HepG2 (cell line): ENCODE results near the gene PIK3R1. TPM values are rescaled to one million over a fixed set of nuclear protein-coding genes. Genes with fewer than 3 reads are reported as not detected.
A peak's percentile ranks its signal among the peaks of the same experiment; 100 is the strongest.

Experiments
- ATAC-seq: fragments of 200-7000 bp; cut with Tn5 transposase; 3 replicates; pipeline ENCODE4 v1.9.1; 2020; ENCODE audit warnings: mild to moderate bottlenecking, moderate library complexity
- BruUV-seq: library from RNA; stranded (reverse); fragments of 400-500 nt; replicated peaks from 2 replicates; lab custom pipeline; 2021; lab: Mats Ljungman, UMichigan
- CTCF ChIA-PET: fragments of 300-600 bp; formaldehyde crosslinking; extraction: SDS; loops from one replicate; lab custom pipeline; 2021; ENCODE audit warnings: low total read pairs, inconsistent platforms, low intra/inter-chr PET ratio; lab: Yijun Ruan, JAX
- POLR2A ChIA-PET: fragments of 350-600 bp; sonication (Branson Sonifier 250); formaldehyde crosslinking; loops from one replicate; lab custom pipeline; 2020; ENCODE audit warnings: antibody characterized with exemption, inconsistent platforms; lab: Yijun Ruan, JAX
- DNase-seq: peaks from one replicate; pipeline ENCODE4 v3.0.0-alpha.2; 2015; ENCODE audit warnings: low spot score
- FAIRE-seq: peaks from 3 replicates; lab custom pipeline; 2011; peaks lifted over from hg19 to GRCh38; lab: Jason Lieb, UNC
- H2AFZ ChIP-seq: one replicate; pipeline ENCODE4 v1.6.1; 2011; ENCODE audit warnings: low read length, inconsistent platforms
- H3K27ac ChIP-seq: fragments of 300-600 bp; 3 replicates; pipeline ENCODE4 v1.8.0; 2011; ENCODE audit warnings: mixed run types, mild to moderate bottlenecking, mixed read lengths, low read length, inconsistent platforms; ENCODE audit not compliant: insufficient read depth; ENCODE audit errors: extremely low read length
- H3K27me3 ChIP-seq, 2 experiments: fragments of 200-600 bp in 1 of 2; 2 replicates in 1 of 2; 3 replicates in 1 of 2; pipeline versions ENCODE4 v1.6.0 to v1.8.0; 2011; ENCODE audit warnings: low read length in 2 of 2, mild to moderate bottlenecking in 2 of 2, moderate library complexity in 2 of 2, inconsistent platforms in 1 of 2; ENCODE audit not compliant: insufficient read depth in 2 of 2, control insufficient read depth in 1 of 2
- H3K36me3 ChIP-seq, 2 experiments: fragments of 200-600 bp in 1 of 2; replicated peaks in 1 of 2; 2 replicates in 1 of 2; 3 replicates in 1 of 2; pipeline versions ENCODE4 v1.5.1 to v1.8.0; 2011; ENCODE audit warnings: low read length in 2 of 2, inconsistent platforms in 1 of 2; ENCODE audit not compliant: insufficient read depth in 2 of 2, control insufficient read depth in 1 of 2
- H3K4me1 ChIP-seq: 2 replicates; pipeline ENCODE4 v1.5.1; 2012; ENCODE audit warnings: low read length, inconsistent platforms; ENCODE audit not compliant: insufficient read depth
- H3K4me2 ChIP-seq: 2 replicates; pipeline ENCODE4 v1.6.0; 2011; ENCODE audit warnings: low read depth, low read length, inconsistent platforms
- H3K4me3 ChIP-seq, 3 experiments: fragments of 200-600 bp in 1 of 3; sonication (generic), shearing (Covaris generic) in 1 of 3; replicated peaks in 1 of 3; 2 replicates each; pipeline ENCODE4 v1.5.1; 2011 to 2016; ENCODE audit warnings: low read length in 3 of 3, inconsistent platforms in 2 of 3, low read depth in 2 of 3, mild to moderate bottlenecking in 2 of 3, control low read depth in 1 of 3, mixed read lengths in 1 of 3; ENCODE audit not compliant: insufficient read depth in 1 of 3
- H3K79me2 ChIP-seq: one replicate; pipeline ENCODE4 v1.6.1; 2011; ENCODE audit warnings: low read length, inconsistent platforms; ENCODE audit not compliant: insufficient read depth
- H3K9ac ChIP-seq: 2 replicates; pipeline ENCODE4 v1.6.0; 2011; ENCODE audit warnings: mild to moderate bottlenecking, low read depth, low read length, inconsistent platforms; ENCODE audit not compliant: insufficient read depth
- H3K9me3 ChIP-seq: 2 replicates; pipeline ENCODE4 v1.5.1; 2012; ENCODE audit warnings: mild to moderate bottlenecking, low read length
- H4K20me1 ChIP-seq: 2 replicates; pipeline ENCODE4 v1.6.0; 2011; ENCODE audit warnings: inconsistent platforms, mild to moderate bottlenecking, low read length, moderate library complexity; ENCODE audit not compliant: insufficient read depth
- GFI1 ChIP-seq: sonication (generic); formaldehyde crosslinking; IDR thresholded peaks from 2 replicates; pipeline ENCODE4 v1.5.0; 2020; ENCODE audit warnings: missing genetic modification reagents, mild to moderate bottlenecking, borderline replicate concordance
- TBP ChIP-seq: sonication (generic); formaldehyde crosslinking; IDR thresholded peaks from 2 replicates; pipeline ENCODE4 v1.5.0; 2020; ENCODE audit warnings: missing genetic modification reagents
- THYN1 ChIP-seq: sonication (generic); formaldehyde crosslinking; IDR thresholded peaks from 2 replicates; pipeline ENCODE4 v1.8.1; 2023; ENCODE audit warnings: low read depth, mild to moderate bottlenecking, moderate library complexity, missing genetic modification reagents, borderline replicate concordance
- ZFP1 ChIP-seq: IDR thresholded peaks from 2 replicates; pipeline ENCODE4 v1.6.1; 2016
- ZNF891 ChIP-seq: sonication (generic); formaldehyde crosslinking; IDR thresholded peaks from 2 replicates; pipeline ENCODE4 v1.5.0; 2020; ENCODE audit warnings: mild to moderate bottlenecking, missing genetic modification reagents
- WGBS: methylation state at CpG from one replicate; pipeline ENCODE4 v1.1.6; 2017; ENCODE audit warnings: low lambda C conversion rate; 5-methylcytosine and 5-hydroxymethylcytosine counted together
- in situ Hi-C: cut with HindIII; loops from 2 replicates; pipeline ENCODE4 v1.10.0; 2017; ENCODE audit warnings: low pct_unique_long_range_greater_than_20kb; ENCODE audit not compliant: extremely low pct_ligation_motif_present
- intact Hi-C: fragments of 100-400 bp; cut with micrococcal nuclease; formaldehyde crosslinking; loops from one replicate; pipeline ENCODE4 v1.10.0; 2022; ENCODE audit not compliant: unreplicated experiment
- polyA plus RNA-seq, 8 experiments: library from polyadenylated mRNA; depleted of rRNA in 3 of 8; stranded (reverse) in 7 of 8; unstranded in 1 of 8; fragments of >200 nt; fragmentation: Illumina TruSeq in 4 of 8; extraction: Trizol in 4 of 8; gene quantifications; 2 replicates each; pipeline versions ENCODE4 v1.2.1 to v1.2.3, GENCODE V29; 2011 to 2016; ENCODE audit warnings: low read depth in 4 of 8, missing spikeins in 1 of 8, mixed read lengths in 1 of 8; ENCODE audit not compliant: insufficient read depth in 1 of 8
- total RNA-seq, 5 experiments: library from RNA; depleted of rRNA; stranded (reverse); fragments of >200 nt; fragmentation: Illumina TruSeq; extraction: Trizol; gene quantifications; 2 replicates each; pipeline ENCODE4 v1.2.3, GENCODE V29; 2016; ENCODE audit warnings: low read depth in 1 of 5

Gene PIK3R1
- total and polyA plus RNA-seq, 2 of the 13 experiments (the other 11 are each of a cell fraction or from before 2014, with no cell fraction given), result 8.4 to 21.3 TPM

- FAIRE-seq, result no peak
- ATAC-seq, result no peak
- no peaks in the 10 kb centered on the region; the same call in 1 of the 2 replicates for H4K20me1 ChIP-seq
- no TSS peak for BruUV-seq
- peak overlapping the region; percentile 72 for H3K27ac ChIP-seq
- H3K4me1 ChIP-seq, result peaks cover 67% of the 10 kb centered on the region
- no peak overlapping the region for H2AFZ ChIP-seq
- peak overlapping the region; percentile 59 for H3K4me2 ChIP-seq
- CTCF ChIA-PET, result no interaction called here
- 94% methylated on average over 1 of the region's 1 CpG for WGBS
- no peaks in the 10 kb centered on the region for H3K36me3 ChIP-seq
- 0 out of 2 replicates have a peak, but pooled peaks have one; percentile 1 for TF ChIP-seq TBP (CRISPR knock-in tag)
- no peak for TF ChIP-seq THYN1 (CRISPR knock-in tag)
- in situ Hi-C loops, result no loop called here
- H3K79me2 ChIP-seq, result peaks cover 63% of the 10 kb centered on the region
- 0 out of 2 replicates have a peak overlapping the region, but pooled peaks have one; percentile 38 for H3K9ac ChIP-seq
- POLR2A ChIA-PET, result interaction anchor here (4.4 kb wide), 1 partner anchor 25 kb away, joined by 40 read pairs; the partner anchor contains the start of gene PIK3R1
- intact Hi-C loops, result no loop called here
- no peaks in the 10 kb centered on the region for H3K27me3 ChIP-seq
- no peaks in the 10 kb centered on the region for H3K9me3 ChIP-seq
- peak overlapping the region in 2 of 3 experiments; percentile 9 to 33; a peak in 3 of 6 replicates for H3K4me3 ChIP-seq
- DNase-seq, result no peak
Measured at GRCh38 chr5:68240771-68241170, 25.2 kb downstream of the PIK3R1 start.

DNA sequence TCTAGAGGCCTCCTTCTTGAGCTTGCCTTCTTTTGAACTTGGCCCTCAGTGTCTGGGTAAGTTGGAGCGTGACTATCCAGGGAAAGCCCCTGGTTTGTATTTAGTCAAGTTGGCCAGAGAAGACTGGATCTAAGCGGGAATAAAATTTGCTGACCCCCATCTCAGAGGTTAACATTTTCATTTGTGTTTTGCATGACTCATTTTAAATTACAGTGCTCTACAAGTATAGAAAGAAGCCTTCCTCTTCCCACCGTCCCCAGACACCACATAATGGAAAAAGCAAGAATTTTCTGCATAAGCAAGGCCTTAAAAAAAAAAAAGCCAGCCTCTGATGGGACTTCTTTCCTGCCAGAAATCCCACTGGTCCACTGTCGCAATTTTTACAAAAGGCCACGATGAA is 27.2 kb downstream of the PIK3R1 start:
- no peaks in the 10 kb centered on the region for H3K36me3 ChIP-seq
- FAIRE-seq (no peak), DNase-seq (no peak), ATAC-seq (no peak)
- H3K9me3 ChIP-seq, result no peaks in the 10 kb centered on the region
- WGBS, result 98% methylated on average over 5 of the region's 5 CpGs
- H3K4me2 ChIP-seq, result no peak overlapping the region
- peaks cover 51% of the 10 kb centered on the region for H3K4me1 ChIP-seq
- peaks cover 58% of the 10 kb centered on the region for H3K79me2 ChIP-seq
- H3K9ac ChIP-seq, result no peak overlapping the region
- no peaks in the 10 kb centered on the region; the same call in 1 of the 2 replicates for H4K20me1 ChIP-seq
- no peak overlapping the region for H2AFZ ChIP-seq
- H3K27me3 ChIP-seq, result no peaks in the 10 kb centered on the region
- ChIA-PET POLR2A (interaction anchor here (2.7 kb wide), 1 partner anchor 27 kb away, joined by 11 read pairs; the partner anchor contains the start of gene PIK3R1), CTCF (interaction anchor here (0.7 kb wide), 1 partner anchor 445 kb away, joined by 3 read pairs; no protein-coding TSS in a partner anchor)
- intact Hi-C loops (no loop called here), in situ Hi-C loops (no loop called here)
- H3K27ac ChIP-seq, result no peak overlapping the region
- no peak for TF ChIP-seq ZFP1 (CRISPR knock-in tag)
- no peak for TF ChIP-seq GFI1 (CRISPR knock-in tag)
- TF ChIP-seq ZNF891 (CRISPR knock-in tag), result no peak
- no peak overlapping the region for H3K4me3 ChIP-seq
- no TSS peak for BruUV-seq
